H9 (cell line): ENCODE measurements around the gene COL27A1. TPM values are rescaled to one million over a fixed set of nuclear protein-coding genes. Genes with fewer than 3 reads are reported as not detected.

Experiments used
- DNase-seq: peaks from one replicate; pipeline ENCODE4 v3.0.0-alpha.2; 2017
- H2AFZ ChIP-seq: one replicate; pipeline ENCODE4 v1.6.1; 2013; ENCODE audit warnings: mild to moderate bottlenecking, low read length, control low read depth, moderate library complexity
- H2AK5ac ChIP-seq: 2 replicates; pipeline ENCODE4 v1.6.1; 2013; ENCODE audit warnings: low read length, control low read depth, mixed read lengths; ENCODE audit not compliant: insufficient read length
- H2BK120ac ChIP-seq: one replicate; pipeline ENCODE4 v1.6.1; 2013; ENCODE audit warnings: low read depth, mild to moderate bottlenecking, low read length, control low read depth, inconsistent platforms; ENCODE audit not compliant: poor library complexity, severe bottlenecking
- H2BK12ac ChIP-seq: 2 replicates; pipeline ENCODE4 v1.6.1; 2013; ENCODE audit warnings: low read length, control low read depth, mixed read lengths, low read depth; ENCODE audit not compliant: insufficient read length
- H2BK15ac ChIP-seq: 2 replicates; pipeline ENCODE4 v1.6.1; 2013; ENCODE audit warnings: low read depth, low read length, control low read depth
- H2BK20ac ChIP-seq: one replicate; pipeline ENCODE4 v1.6.1; 2013; ENCODE audit warnings: low read depth, mild to moderate bottlenecking, low read length, control low read depth, inconsistent platforms; ENCODE audit not compliant: poor library complexity, severe bottlenecking
- H2BK5ac ChIP-seq: 2 replicates; pipeline ENCODE4 v1.6.1; 2013; ENCODE audit warnings: low read length, control low read depth, mixed read lengths; ENCODE audit not compliant: insufficient read length
- H3K14ac ChIP-seq: 2 replicates; pipeline ENCODE4 v1.6.1; 2013; ENCODE audit warnings: low read length, control low read depth; ENCODE audit not compliant: insufficient read depth
- H3K18ac ChIP-seq: 2 replicates; pipeline ENCODE4 v1.6.1; 2013; ENCODE audit warnings: low read depth, mild to moderate bottlenecking, mixed read lengths, low read length, control low read depth; ENCODE audit not compliant: insufficient read length
- H3K23ac ChIP-seq: 2 replicates; pipeline ENCODE4 v1.6.1; 2013; ENCODE audit warnings: low read length, control low read depth, mixed read lengths, low read depth; ENCODE audit not compliant: insufficient read length
- H3K23me2 ChIP-seq: 2 replicates; pipeline ENCODE4 v1.6.1; 2013; ENCODE audit warnings: low read depth, mild to moderate bottlenecking, mixed read lengths, low read length, control low read depth; ENCODE audit not compliant: insufficient read length, poor library complexity, severe bottlenecking
- H3K27ac ChIP-seq: 2 replicates; pipeline ENCODE4 v1.5.1; 2013; ENCODE audit warnings: low read length, control low read depth, mixed read lengths, low read depth; ENCODE audit not compliant: insufficient read length
- H3K27me3 ChIP-seq: 2 replicates; pipeline ENCODE4 v1.6.1; 2013; ENCODE audit warnings: low read length, control low read depth, inconsistent platforms; ENCODE audit not compliant: insufficient read depth
- H3K4ac ChIP-seq: 2 replicates; pipeline ENCODE4 v1.6.1; 2013; ENCODE audit warnings: low read depth, mild to moderate bottlenecking, control low read depth, inconsistent platforms, low read length, moderate library complexity
- H3K4me1 ChIP-seq: 2 replicates; pipeline ENCODE4 v1.6.1; 2013; ENCODE audit warnings: low read length, control low read depth, inconsistent platforms; ENCODE audit not compliant: insufficient read depth
- H3K4me2 ChIP-seq: 2 replicates; pipeline ENCODE4 v1.6.1; 2013; ENCODE audit warnings: low read length, control low read depth, mixed read lengths; ENCODE audit not compliant: insufficient read length, insufficient read depth
- H3K56ac ChIP-seq: 2 replicates; pipeline ENCODE4 v1.6.1; 2013; ENCODE audit warnings: low read depth, mild to moderate bottlenecking, mixed read lengths, low read length, control low read depth; ENCODE audit not compliant: insufficient read length
- H3K79me1 ChIP-seq: 2 replicates; pipeline ENCODE4 v1.6.1; 2013; ENCODE audit warnings: low read depth, mild to moderate bottlenecking, moderate library complexity, low read length, control low read depth, inconsistent platforms; ENCODE audit not compliant: insufficient read depth, poor library complexity, severe bottlenecking
- H3K79me2 ChIP-seq: 2 replicates; pipeline ENCODE4 v1.6.1; 2013; ENCODE audit warnings: low read length, control low read depth, inconsistent platforms; ENCODE audit not compliant: insufficient read depth
- H3K9ac ChIP-seq: 2 replicates; pipeline ENCODE4 v1.6.1; 2013; ENCODE audit warnings: low read length, control low read depth, mixed read lengths; ENCODE audit not compliant: insufficient read length; ENCODE audit errors: extremely low read depth
- H3K9me3 ChIP-seq: one replicate; pipeline ENCODE4 v1.6.1; 2013; ENCODE audit warnings: low read depth, low read length, inconsistent platforms; ENCODE audit not compliant: control insufficient read depth
- H3T11ph ChIP-seq: one replicate; pipeline ENCODE4 v1.6.1; 2013; ENCODE audit warnings: mild to moderate bottlenecking, low read length, control low read depth, inconsistent platforms
- H4K20me1 ChIP-seq: one replicate; pipeline ENCODE4 v1.6.1; 2013; ENCODE audit not compliant: control insufficient read depth, insufficient read length, insufficient read depth
- H4K5ac ChIP-seq: 2 replicates; pipeline ENCODE4 v1.6.1; 2013; ENCODE audit warnings: low read depth, mild to moderate bottlenecking, mixed read lengths, low read length, control low read depth; ENCODE audit not compliant: insufficient read length
- H4K8ac ChIP-seq: replicated peaks from 2 replicates; pipeline ENCODE4 v1.6.1; 2013; ENCODE audit warnings: low read length, control low read depth, mixed read lengths, low read depth; ENCODE audit not compliant: insufficient read length
- H4K91ac ChIP-seq: 2 replicates; pipeline ENCODE4 v1.6.1; 2013; ENCODE audit warnings: low read depth, mild to moderate bottlenecking, moderate library complexity, mixed read lengths, low read length, control low read depth; ENCODE audit not compliant: insufficient read length
- H3K27ac Mint-ChIP-seq, 3 experiments: 2 replicates in 2 of 3; 3 replicates in 1 of 3; pipeline ENCODE4 v1.8.0; 2020 to 2021; ENCODE audit warnings: mixed read lengths in 3 of 3, mild to moderate bottlenecking in 1 of 3, moderate library complexity in 1 of 3
- H3K27me3 Mint-ChIP-seq: 2 replicates; pipeline ENCODE4 v1.8.0; 2021; ENCODE audit warnings: low read depth, mild to moderate bottlenecking, moderate library complexity, mixed read lengths
- H3K36me3 Mint-ChIP-seq, 3 experiments: 2 replicates in 2 of 3; 3 replicates in 1 of 3; pipeline ENCODE4 v1.8.0; 2020 to 2021; ENCODE audit warnings: low read depth in 3 of 3, mixed read lengths in 3 of 3; ENCODE audit not compliant: insufficient read depth in 1 of 3
- H3K4me1 Mint-ChIP-seq, 2 experiments: 2 replicates each; pipeline ENCODE4 v1.8.0; 2020; ENCODE audit warnings: mixed read lengths in 2 of 2
- H3K4me3 Mint-ChIP-seq, 2 experiments: 2 replicates in 1 of 2; 3 replicates in 1 of 2; pipeline ENCODE4 v1.8.0; 2020 to 2021; ENCODE audit warnings: mild to moderate bottlenecking in 2 of 2, mixed read lengths in 2 of 2, moderate library complexity in 1 of 2
- H3K9me3 Mint-ChIP-seq, 2 experiments: 2 replicates in 1 of 2; 3 replicates in 1 of 2; pipeline ENCODE4 v1.8.0; 2020; ENCODE audit warnings: mild to moderate bottlenecking in 2 of 2, mixed read lengths in 2 of 2, moderate library complexity in 1 of 2
- CTCF ChIP-seq: fragments of 200-600 bp; sonication (generic); conservative IDR thresholded peaks from 3 replicates; pipeline ENCODE4 v1.8.0; 2021; ENCODE audit warnings: antibody characterized with exemption, mild to moderate bottlenecking
- WGBS: extraction: QIAGEN DNeasy Blood & Tissue Kit; methylation state at CpG from one replicate; pipeline ENCODE4 v1.1.7; 2013; ENCODE audit warnings: missing lambda C conversion rate, low lambda C conversion rate, mixed read lengths; ENCODE audit not compliant: insufficient read length; ENCODE audit errors: extremely low coverage; 5-methylcytosine and 5-hydroxymethylcytosine counted together
- total RNA-seq: library from RNA; stranded (reverse); gene quantifications from 2 replicates; pipeline ENCODE4 v1.2.1, GENCODE V29; 2021

The COL27A1 gene
- total RNA-seq, 1 experiment from 2014 or later, result 17.9 TPM

GRCh38 chr9:114137831-114138230 lies 17.5 kb upstream of the COL27A1 start:
- Mint-ChIP-seq H3K36me3 (no peaks in the 10 kb centered on the region), H3K27ac (no peak overlapping the region), H3K27me3 (peaks cover 66% of the 10 kb centered on the region), H3K4me3 (no peak overlapping the region), H3K4me1 (0 out of 4 replicates have a peak, but pooled peaks cover 0 to 2% of the 10 kb centered on the region in 2 experiments), H3K9me3 (no peaks in the 10 kb centered on the region)
- Histone ChIP-seq H3K4ac (no peak overlapping the region), H4K8ac (no peak overlapping the region), H3K56ac (no peak overlapping the region), H3K18ac (no peak overlapping the region), H2BK20ac (no peak overlapping the region), H4K91ac (no peak overlapping the region), H3K27ac (no peak overlapping the region), H3K79me1 (no peaks in the 10 kb centered on the region), H3K27me3 (no peaks in the 10 kb centered on the region; the same call in 1 of the 2 replicates), H2AK5ac (no peak overlapping the region), H3K23ac (no peak overlapping the region), H3K14ac (no peak overlapping the region), H3T11ph (no peak overlapping the region), H2BK5ac (no peak overlapping the region), H3K23me2 (no peaks in the 10 kb centered on the region), H2BK120ac (no peak overlapping the region), H4K20me1 (no peaks in the 10 kb centered on the region), H3K79me2 (no peaks in the 10 kb centered on the region), H2BK12ac (no peak overlapping the region), H4K5ac (no peak overlapping the region), H3K4me1 (no peaks in the 10 kb centered on the region), H3K9ac (no peak overlapping the region), H2AFZ (no peak overlapping the region), H3K4me2 (no peak overlapping the region), H3K9me3 (no peaks in the 10 kb centered on the region), H2BK15ac (no peak overlapping the region)
- TF ChIP-seq CTCF, result no peak
- no peak for DNase-seq
- no CpG with 5 or more reads among the region's 6 CpGs for WGBS
